H9 (cell line): ENCODE measurements around the gene DAAM1. TPM values are rescaled to one million over a fixed set of nuclear protein-coding genes. Genes with fewer than 3 reads are reported as not detected.

Experiments
- DNase-seq: peaks from one replicate; pipeline ENCODE4 v3.0.0-alpha.2; 2017
- H2AFZ ChIP-seq: one replicate; pipeline ENCODE4 v1.6.1; 2013; ENCODE audit warnings: mild to moderate bottlenecking, low read length, control low read depth, moderate library complexity
- H2AK5ac ChIP-seq: 2 replicates; pipeline ENCODE4 v1.6.1; 2013; ENCODE audit warnings: low read length, control low read depth, mixed read lengths; ENCODE audit not compliant: insufficient read length
- H2BK120ac ChIP-seq: one replicate; pipeline ENCODE4 v1.6.1; 2013; ENCODE audit warnings: low read depth, mild to moderate bottlenecking, low read length, control low read depth, inconsistent platforms; ENCODE audit not compliant: poor library complexity, severe bottlenecking
- H2BK12ac ChIP-seq: 2 replicates; pipeline ENCODE4 v1.6.1; 2013; ENCODE audit warnings: low read length, control low read depth, mixed read lengths, low read depth; ENCODE audit not compliant: insufficient read length
- H2BK15ac ChIP-seq: 2 replicates; pipeline ENCODE4 v1.6.1; 2013; ENCODE audit warnings: low read depth, low read length, control low read depth
- H2BK20ac ChIP-seq: one replicate; pipeline ENCODE4 v1.6.1; 2013; ENCODE audit warnings: low read depth, mild to moderate bottlenecking, low read length, control low read depth, inconsistent platforms; ENCODE audit not compliant: poor library complexity, severe bottlenecking
- H2BK5ac ChIP-seq: 2 replicates; pipeline ENCODE4 v1.6.1; 2013; ENCODE audit warnings: low read length, control low read depth, mixed read lengths; ENCODE audit not compliant: insufficient read length
- H3K14ac ChIP-seq: 2 replicates; pipeline ENCODE4 v1.6.1; 2013; ENCODE audit warnings: low read length, control low read depth; ENCODE audit not compliant: insufficient read depth
- H3K18ac ChIP-seq: 2 replicates; pipeline ENCODE4 v1.6.1; 2013; ENCODE audit warnings: low read depth, mild to moderate bottlenecking, mixed read lengths, low read length, control low read depth; ENCODE audit not compliant: insufficient read length
- H3K23ac ChIP-seq: 2 replicates; pipeline ENCODE4 v1.6.1; 2013; ENCODE audit warnings: low read length, control low read depth, mixed read lengths, low read depth; ENCODE audit not compliant: insufficient read length
- H3K23me2 ChIP-seq: 2 replicates; pipeline ENCODE4 v1.6.1; 2013; ENCODE audit warnings: low read depth, mild to moderate bottlenecking, mixed read lengths, low read length, control low read depth; ENCODE audit not compliant: insufficient read length, poor library complexity, severe bottlenecking
- H3K27ac ChIP-seq: 2 replicates; pipeline ENCODE4 v1.5.1; 2013; ENCODE audit warnings: low read length, control low read depth, mixed read lengths, low read depth; ENCODE audit not compliant: insufficient read length
- H3K27me3 ChIP-seq: 2 replicates; pipeline ENCODE4 v1.6.1; 2013; ENCODE audit warnings: low read length, control low read depth, inconsistent platforms; ENCODE audit not compliant: insufficient read depth
- H3K4ac ChIP-seq: 2 replicates; pipeline ENCODE4 v1.6.1; 2013; ENCODE audit warnings: low read depth, mild to moderate bottlenecking, control low read depth, inconsistent platforms, low read length, moderate library complexity
- H3K4me1 ChIP-seq: 2 replicates; pipeline ENCODE4 v1.6.1; 2013; ENCODE audit warnings: low read length, control low read depth, inconsistent platforms; ENCODE audit not compliant: insufficient read depth
- H3K4me2 ChIP-seq: 2 replicates; pipeline ENCODE4 v1.6.1; 2013; ENCODE audit warnings: low read length, control low read depth, mixed read lengths; ENCODE audit not compliant: insufficient read length, insufficient read depth
- H3K56ac ChIP-seq: 2 replicates; pipeline ENCODE4 v1.6.1; 2013; ENCODE audit warnings: low read depth, mild to moderate bottlenecking, mixed read lengths, low read length, control low read depth; ENCODE audit not compliant: insufficient read length
- H3K79me1 ChIP-seq: 2 replicates; pipeline ENCODE4 v1.6.1; 2013; ENCODE audit warnings: low read depth, mild to moderate bottlenecking, moderate library complexity, low read length, control low read depth, inconsistent platforms; ENCODE audit not compliant: insufficient read depth, poor library complexity, severe bottlenecking
- H3K79me2 ChIP-seq: 2 replicates; pipeline ENCODE4 v1.6.1; 2013; ENCODE audit warnings: low read length, control low read depth, inconsistent platforms; ENCODE audit not compliant: insufficient read depth
- H3K9ac ChIP-seq: 2 replicates; pipeline ENCODE4 v1.6.1; 2013; ENCODE audit warnings: low read length, control low read depth, mixed read lengths; ENCODE audit not compliant: insufficient read length; ENCODE audit errors: extremely low read depth
- H3K9me3 ChIP-seq: one replicate; pipeline ENCODE4 v1.6.1; 2013; ENCODE audit warnings: low read depth, low read length, inconsistent platforms; ENCODE audit not compliant: control insufficient read depth
- H3T11ph ChIP-seq: one replicate; pipeline ENCODE4 v1.6.1; 2013; ENCODE audit warnings: mild to moderate bottlenecking, low read length, control low read depth, inconsistent platforms
- H4K20me1 ChIP-seq: one replicate; pipeline ENCODE4 v1.6.1; 2013; ENCODE audit not compliant: control insufficient read depth, insufficient read length, insufficient read depth
- H4K5ac ChIP-seq: 2 replicates; pipeline ENCODE4 v1.6.1; 2013; ENCODE audit warnings: low read depth, mild to moderate bottlenecking, mixed read lengths, low read length, control low read depth; ENCODE audit not compliant: insufficient read length
- H4K8ac ChIP-seq: replicated peaks from 2 replicates; pipeline ENCODE4 v1.6.1; 2013; ENCODE audit warnings: low read length, control low read depth, mixed read lengths, low read depth; ENCODE audit not compliant: insufficient read length
- H4K91ac ChIP-seq: 2 replicates; pipeline ENCODE4 v1.6.1; 2013; ENCODE audit warnings: low read depth, mild to moderate bottlenecking, moderate library complexity, mixed read lengths, low read length, control low read depth; ENCODE audit not compliant: insufficient read length
- H3K27ac Mint-ChIP-seq, 3 experiments: 2 replicates in 2 of 3; 3 replicates in 1 of 3; pipeline ENCODE4 v1.8.0; 2020 to 2021; ENCODE audit warnings: mixed read lengths in 3 of 3, mild to moderate bottlenecking in 1 of 3, moderate library complexity in 1 of 3
- H3K27me3 Mint-ChIP-seq: 2 replicates; pipeline ENCODE4 v1.8.0; 2021; ENCODE audit warnings: low read depth, mild to moderate bottlenecking, moderate library complexity, mixed read lengths
- H3K36me3 Mint-ChIP-seq, 3 experiments: 2 replicates in 2 of 3; 3 replicates in 1 of 3; pipeline ENCODE4 v1.8.0; 2020 to 2021; ENCODE audit warnings: low read depth in 3 of 3, mixed read lengths in 3 of 3; ENCODE audit not compliant: insufficient read depth in 1 of 3
- H3K4me1 Mint-ChIP-seq, 2 experiments: 2 replicates each; pipeline ENCODE4 v1.8.0; 2020; ENCODE audit warnings: mixed read lengths in 2 of 2
- H3K4me3 Mint-ChIP-seq, 2 experiments: 2 replicates in 1 of 2; 3 replicates in 1 of 2; pipeline ENCODE4 v1.8.0; 2020 to 2021; ENCODE audit warnings: mild to moderate bottlenecking in 2 of 2, mixed read lengths in 2 of 2, moderate library complexity in 1 of 2
- H3K9me3 Mint-ChIP-seq, 2 experiments: 2 replicates in 1 of 2; 3 replicates in 1 of 2; pipeline ENCODE4 v1.8.0; 2020; ENCODE audit warnings: mild to moderate bottlenecking in 2 of 2, mixed read lengths in 2 of 2, moderate library complexity in 1 of 2
- CTCF ChIP-seq: fragments of 200-600 bp; sonication (generic); conservative IDR thresholded peaks from 3 replicates; pipeline ENCODE4 v1.8.0; 2021; ENCODE audit warnings: antibody characterized with exemption, mild to moderate bottlenecking
- WGBS: extraction: QIAGEN DNeasy Blood & Tissue Kit; methylation state at CpG from one replicate; pipeline ENCODE4 v1.1.7; 2013; ENCODE audit warnings: missing lambda C conversion rate, low lambda C conversion rate, mixed read lengths; ENCODE audit not compliant: insufficient read length; ENCODE audit errors: extremely low coverage; 5-methylcytosine and 5-hydroxymethylcytosine counted together
- total RNA-seq: library from RNA; stranded (reverse); gene quantifications from 2 replicates; pipeline ENCODE4 v1.2.1, GENCODE V29; 2021

Gene DAAM1
- total RNA-seq, 1 experiment from 2014 or later: 19.5 TPM

- H4K20me1 ChIP-seq: no peaks in the 10 kb centered on the region
- H3K27ac ChIP-seq: no peak overlapping the region
- H3K23me2 ChIP-seq: no peaks in the 10 kb centered on the region
- no peak overlapping the region for H2BK15ac ChIP-seq
- H3T11ph ChIP-seq: no peak overlapping the region
- H3K4me1 Mint-ChIP-seq: peaks cover 7 to 10% of the 10 kb centered on the region in 2 experiments
- WGBS: no CpG with 5 or more reads among the region's 1 CpG
- H2BK5ac ChIP-seq: no peak overlapping the region
- H2AK5ac ChIP-seq: no peak overlapping the region
- H3K27me3 Mint-ChIP-seq: peaks cover 10% of the 10 kb centered on the region
- H3K9ac ChIP-seq: no peak overlapping the region
- no peak for DNase-seq
- H3K9me3 ChIP-seq: no peaks in the 10 kb centered on the region
- H3K9me3 Mint-ChIP-seq: no peaks in the 10 kb centered on the region; a peak in 1 of 5 replicates
- H4K91ac ChIP-seq: no peak overlapping the region
- no peaks in the 10 kb centered on the region for H3K79me1 ChIP-seq
- no peak overlapping the region for H2AFZ ChIP-seq
- no peaks in the 10 kb centered on the region for H3K79me2 ChIP-seq
- H3K4me2 ChIP-seq: no peak overlapping the region
- no peak overlapping the region for H3K4ac ChIP-seq
- H2BK120ac ChIP-seq: no peak overlapping the region
- no peaks in the 10 kb centered on the region for H3K4me1 ChIP-seq
- no peak overlapping the region for H3K27ac Mint-ChIP-seq
- no peak overlapping the region for H3K18ac ChIP-seq
- no peak overlapping the region for H4K5ac ChIP-seq
- no peak overlapping the region for H3K4me3 Mint-ChIP-seq
- no peak for TF ChIP-seq CTCF
- H3K14ac ChIP-seq: no peak overlapping the region
- no peak overlapping the region for H3K23ac ChIP-seq
- H2BK20ac ChIP-seq: no peak overlapping the region
- no peak overlapping the region for H4K8ac ChIP-seq
- H3K56ac ChIP-seq: no peak overlapping the region
- no peak overlapping the region for H2BK12ac ChIP-seq
- no peaks in the 10 kb centered on the region for H3K27me3 ChIP-seq
- H3K36me3 Mint-ChIP-seq: no peaks in the 10 kb centered on the region
These were observed 201.5 kb downstream of the DAAM1 start for GRCh38 chr14:59389936-59390335.
